Upper lobe of right lung (tissue), 1 donor: ENCODE data around the gene PRDM15. TPM values are rescaled to one million over a fixed set of nuclear protein-coding genes. Genes with fewer than 3 reads are reported as not detected.

Experiments
- ATAC-seq: fragments of 200-7000 bp; cut with Tn5 transposase; one replicate; pipeline ENCODE4 v1.9.1; 2020; ENCODE audit warnings: mild to moderate bottlenecking, moderate library complexity
- DNase-seq: peaks from one replicate; pipeline ENCODE4 v3.0.0-alpha.2; 2020
- H3K27ac ChIP-seq: fragments of 200-600 bp; one replicate; pipeline ENCODE4 v1.8.0; 2022
- H3K27me3 ChIP-seq: fragments of 200-600 bp; one replicate; pipeline ENCODE4 v1.8.0; 2022; ENCODE audit warnings: mild to moderate bottlenecking
- H3K36me3 ChIP-seq: fragments of 200-600 bp; one replicate; pipeline ENCODE4 v1.8.0; 2022
- H3K4me1 ChIP-seq: fragments of 200-600 bp; one replicate; pipeline ENCODE4 v1.8.0; 2022
- H3K4me3 ChIP-seq: fragments of 200-600 bp; one replicate; pipeline ENCODE4 v1.8.0; 2022; ENCODE audit warnings: mild to moderate bottlenecking
- H3K9me3 ChIP-seq: fragments of 200-600 bp; one replicate; pipeline ENCODE4 v1.8.0; 2022
- CTCF ChIP-seq: fragments of 200-600 bp; IDR thresholded peaks from one replicate; pipeline ENCODE4 v1.8.0; 2022; ENCODE audit warnings: antibody characterized with exemption
- intact Hi-C: fragments of 100-400 bp; cut with DNase I; formaldehyde crosslinking; loops from one replicate; pipeline ENCODE4 v1.11.0; 2022
- total RNA-seq: library from RNA; stranded (reverse); fragmentation: NEBNext Ultra II Directional; extraction: Animal tissue kit (Norgen Biotek cat#: 25700); gene quantifications from one replicate; pipeline ENCODE4 v1.2.1, GENCODE V29; 2021
- donor health status: DM: no; HTN: yes; CAD: no; lungs with severe emphysema.

Gene PRDM15
- total RNA-seq, 1 donor from 2014 or later, result 7.4 TPM

GRCh38 chr21:41897047-41897669 is 18.0 kb upstream of the PRDM15 start:
- Histone ChIP-seq H3K27ac (no peak overlapping the region), H3K27me3 (no peaks in the 10 kb centered on the region), H3K36me3 (peaks cover 7% of the 10 kb centered on the region), H3K4me1 (peaks cover 6% of the 10 kb centered on the region), H3K9me3 (no peaks in the 10 kb centered on the region), H3K4me3 (no peak overlapping the region)
- DNase-seq, result no peak
- TF ChIP-seq CTCF, result no peak
- intact Hi-C loops, result no loop called here
- no peak for ATAC-seq

- TF ChIP-seq CTCF, result no peak
- ATAC-seq (peak; percentile 14), DNase-seq (no peak)
- H3K27ac ChIP-seq, result no peak overlapping the region
- peaks cover 6% of the 10 kb centered on the region for H3K4me1 ChIP-seq
- H3K4me3 ChIP-seq, result no peak overlapping the region
- H3K36me3 ChIP-seq, result peaks cover 11% of the 10 kb centered on the region
- intact Hi-C loops, result no loop called here
- H3K9me3 ChIP-seq, result no peaks in the 10 kb centered on the region
- H3K27me3 ChIP-seq, result no peaks in the 10 kb centered on the region
Measured at GRCh38 chr21:41895643-41896493, 16.7 kb upstream of the PRDM15 start.

- intact Hi-C loops, result no loop called here
- no peak for TF ChIP-seq CTCF
- no peak overlapping the region for H3K27ac ChIP-seq
- no peaks in the 10 kb centered on the region for H3K9me3 ChIP-seq
- no peaks in the 10 kb centered on the region for H3K27me3 ChIP-seq
- no peak overlapping the region for H3K4me3 ChIP-seq
- DNase-seq, result no peak
- no peak for ATAC-seq
- peaks cover 6% of the 10 kb centered on the region for H3K4me1 ChIP-seq
- peaks cover 11% of the 10 kb centered on the region for H3K36me3 ChIP-seq
Measured at GRCh38 chr21:41894922-41895557, 15.9 kb upstream of the PRDM15 start.

GRCh38 chr21:41894511-41894910 is 15.4 kb upstream of the PRDM15 start:
- Histone ChIP-seq H3K9me3 (no peaks in the 10 kb centered on the region), H3K27ac (no peak overlapping the region), H3K27me3 (no peaks in the 10 kb centered on the region), H3K4me3 (no peak overlapping the region), H3K4me1 (peaks cover 6% of the 10 kb centered on the region), H3K36me3 (peaks cover 11% of the 10 kb centered on the region)
- ATAC-seq (no peak), DNase-seq (no peak)
- intact Hi-C loops, result no loop called here
- TF ChIP-seq CTCF, result no peak

GRCh38 chr21:41892726-41893125 is 13.6 kb upstream of the PRDM15 start:
- Histone ChIP-seq H3K9me3 (no peaks in the 10 kb centered on the region), H3K36me3 (peaks cover 15% of the 10 kb centered on the region), H3K27ac (no peak overlapping the region), H3K4me1 (peaks cover 6% of the 10 kb centered on the region), H3K27me3 (no peaks in the 10 kb centered on the region), H3K4me3 (no peak overlapping the region)
- ATAC-seq (no peak), DNase-seq (no peak)
- TF ChIP-seq CTCF, result no peak
- intact Hi-C loops, result no loop called here
